Transverse colon (tissue), 4 donors: ENCODE data around the gene CACTIN.

Experiments
- CTCF ChIP-seq, 5 experiments: fragments of 200-600 bp in 3 of 5; fragments of 450-650 bp in 2 of 5; sonication (generic) in 3 of 5; IDR thresholded peaks; 1 replicate in 2 of 5; 2 replicates in 3 of 5; pipeline ENCODE4 v1.5.1; 2016 to 2017; ENCODE audit warnings: antibody characterized with exemption in 5 of 5, inconsistent platforms in 3 of 5, mild to moderate bottlenecking in 2 of 5, moderate library complexity in 1 of 5
- POLR2AphosphoS5 ChIP-seq, 3 donors: sonication (generic); formaldehyde crosslinking; IDR thresholded peaks; one replicate each; pipeline ENCODE4 v1.6.1; 2016; ENCODE audit warnings: antibody characterized with exemption in 3 of 3

- TF ChIP-seq CTCF (IDR thresholded peaks at IDR 0.05) (no peak), POLR2AphosphoS5 (IDR thresholded peaks at IDR 0.05) (no peak)
These were observed 39.8 kb downstream of the CACTIN start for GRCh38 chr19:3586707-3587346.
